Hematopoietic multipotent progenitor cell treated with erythropoietin and hydrocortisone succinate and interleukin-3 and kit ligand, for 15 days (in vitro differentiated cells): ENCODE data around the gene TNK2.
"Not testable (repeated sequence)": the region's sequence is repeated elsewhere in the genome, so short reads cannot be mapped to it uniquely, and the experiment has no call there.

ENCODE experiments used
- DNase-seq: peaks from one replicate; pipeline ENCODE4 v3.0.0-alpha.2; 2015; ENCODE audit warnings: low spot score

Gene TNK2

GRCh38 chr3:195821403-195822130, 86.8 kb downstream of the TNK2 start:
- DNase-seq, result no peak

- DNase-seq, result no peak
Measured at GRCh38 chr3:195820901-195821300, 87.5 kb downstream of the TNK2 start.

GRCh38 chr3:195820186-195820585, 88.2 kb downstream of the TNK2 start:
- DNase-seq, result no peak

- DNase-seq, result no peak
Measured at GRCh38 chr3:195818301-195818700, 90.0 kb downstream of the TNK2 start.

GRCh38 chr3:195817578-195818135, 90.7 kb downstream of the TNK2 start:
- DNase-seq, result no peak

- DNase-seq, result not testable (repeated sequence)
Measured at GRCh38 chr3:195816276-195816913, 92.0 kb downstream of the TNK2 start.

GRCh38 chr3:195815169-195815771, 93.1 kb downstream of the TNK2 start:
- DNase-seq, result no peak

GRCh38 chr3:195813916-195814640, 94.3 kb downstream of the TNK2 start:
- no peak for DNase-seq
